Uterus (tissue), 4 donors: Measurements from ENCODE around the gene BEND4. TPM values are rescaled to one million over a fixed set of nuclear protein-coding genes. Genes with fewer than 3 reads are reported as not detected.

Experiments used
- DNase-seq, 2 donors: peaks; one replicate each; pipeline ENCODE4 v3.0.0-alpha.2; 2019 to 2020
- H3K27ac ChIP-seq, 2 donors: fragments of 200-600 bp; sonication (generic); 1 replicate in 1 of 2; 2 replicates in 1 of 2; pipeline ENCODE4 v1.5.1; 2016 to 2018
- H3K27me3 ChIP-seq, 2 donors: fragments of 200-600 bp; sonication (generic); one replicate each; pipeline ENCODE4 v1.5.1; 2018 to 2019; ENCODE audit warnings: control low read depth in 1 of 2
- H3K36me3 ChIP-seq, 2 donors: fragments of 200-600 bp; sonication (generic); one replicate each; pipeline ENCODE4 v1.5.1; 2019; ENCODE audit warnings: control low read depth in 1 of 2
- H3K4me1 ChIP-seq, 2 donors: fragments of 200-600 bp; sonication (generic); one replicate each; pipeline ENCODE4 v1.5.1; 2018 to 2019; ENCODE audit warnings: control low read depth in 1 of 2
- H3K4me3 ChIP-seq, 2 donors: fragments of 200-600 bp; sonication (generic); 1 replicate in 1 of 2; 2 replicates in 1 of 2; pipeline ENCODE4 v1.5.1; 2018 to 2019; ENCODE audit warnings: mild to moderate bottlenecking in 1 of 2
- H3K9me3 ChIP-seq, 2 donors: fragments of 200-600 bp; sonication (generic); one replicate each; pipeline ENCODE4 v1.5.1; 2019; ENCODE audit warnings: control low read depth in 1 of 2
- CTCF ChIP-seq, 4 experiments: fragments of 200-600 bp in 2 of 4; fragments of 450-650 bp in 2 of 4; sonication (generic) in 2 of 4; IDR thresholded peaks; one replicate each; pipeline ENCODE4 v1.5.1; 2016 to 2019; ENCODE audit warnings: antibody characterized with exemption in 4 of 4, mild to moderate bottlenecking in 2 of 4, moderate library complexity in 1 of 4
- POLR2A ChIP-seq, 2 donors: fragments of 450-650 bp; IDR thresholded peaks; one replicate each; pipeline ENCODE4 v1.6.1; 2016; ENCODE audit warnings: antibody characterized with exemption in 2 of 2, mild to moderate bottlenecking in 1 of 2, moderate library complexity in 1 of 2
- intact Hi-C: fragments of 100-400 bp; cut with DNase I; formaldehyde crosslinking; loops from one replicate; pipeline ENCODE4 v1.15.1; 2023; ENCODE audit warnings: low total_unique reads
- total RNA-seq, 4 donors: library from RNA; depleted of rRNA in 3 of 4; stranded (reverse); fragments of >200 nt in 3 of 4; gene quantifications; one replicate each; pipeline versions ENCODE4 v1.1.0 to v1.2.4, GENCODE V29; 2014 to 2023
- donor health status: DM: yes; HTN: yes; CAD: no.

The BEND4 gene
- total RNA-seq, 4 donors from 2014 or later, result 0.14 to 13.8 (median 0.65) TPM

- Histone ChIP-seq H3K27ac (no peak overlapping the region), H3K27me3 (no peaks in the 10 kb centered on the region), H3K4me3 (no peak overlapping the region), H3K9me3 (no peaks in the 10 kb centered on the region), H3K4me1 (no peaks in the 10 kb centered on the region), H3K36me3 (no peaks in the 10 kb centered on the region)
- DNase-seq, result no peak
- TF ChIP-seq POLR2A (IDR thresholded peaks at IDR 0.05) (no peak), CTCF (IDR thresholded peaks at IDR 0.05) (no peak)
- intact Hi-C loops, result no loop called here
Observed at GRCh38 chr4:42132099-42132498, 20.4 kb downstream of the BEND4 start.

GRCh38 chr4:42123071-42123644 is 29.3 kb downstream of the BEND4 start:
- H3K4me1 ChIP-seq, result no peaks in the 10 kb centered on the region

GRCh38 chr4:42122237-42122636 is 30.2 kb downstream of the BEND4 start:
- no peak overlapping the region for H3K27ac ChIP-seq
- no peaks in the 10 kb centered on the region for H3K4me1 ChIP-seq
- no peaks in the 10 kb centered on the region for H3K27me3 ChIP-seq
- TF ChIP-seq CTCF (IDR thresholded peaks at IDR 0.05), result no peak
- no peak for TF ChIP-seq POLR2A (IDR thresholded peaks at IDR 0.05)
- DNase-seq, result no peak
- H3K4me3 ChIP-seq, result no peak overlapping the region
- H3K36me3 ChIP-seq, result no peaks in the 10 kb centered on the region
- no peaks in the 10 kb centered on the region for H3K9me3 ChIP-seq
- intact Hi-C loops, result no loop called here

More at GRCh38 chr4:42123071-42123644, 29.3 kb downstream of the BEND4 start:
- no peaks in the 10 kb centered on the region for H3K9me3 ChIP-seq
- H3K27ac ChIP-seq, result no peak overlapping the region
- H3K4me3 ChIP-seq, result no peak overlapping the region
- intact Hi-C loops, result no loop called here
- no peak for DNase-seq
- no peak for TF ChIP-seq CTCF (IDR thresholded peaks at IDR 0.05)
- TF ChIP-seq POLR2A (IDR thresholded peaks at IDR 0.05), result no peak
- H3K27me3 ChIP-seq, result no peaks in the 10 kb centered on the region
- no peaks in the 10 kb centered on the region for H3K36me3 ChIP-seq

- no peak for DNase-seq
- no peaks in the 10 kb centered on the region for H3K27me3 ChIP-seq
- no peak for TF ChIP-seq CTCF (IDR thresholded peaks at IDR 0.05)
- H3K27ac ChIP-seq, result no peak overlapping the region
- no peaks in the 10 kb centered on the region for H3K4me1 ChIP-seq
- H3K4me3 ChIP-seq, result no peak overlapping the region
- intact Hi-C loops, result no loop called here
- H3K9me3 ChIP-seq, result no peaks in the 10 kb centered on the region
- H3K36me3 ChIP-seq, result no peaks in the 10 kb centered on the region
Observed at GRCh38 chr4:42119886-42120285, 32.6 kb downstream of the BEND4 start.

- Histone ChIP-seq H3K27ac (no peak overlapping the region), H3K9me3 (no peaks in the 10 kb centered on the region), H3K4me1 (no peaks in the 10 kb centered on the region), H3K27me3 (no peaks in the 10 kb centered on the region), H3K36me3 (no peaks in the 10 kb centered on the region), H3K4me3 (no peak overlapping the region)
- intact Hi-C loops, result no loop called here
- no peak for TF ChIP-seq CTCF (IDR thresholded peaks at IDR 0.05)
- TF ChIP-seq POLR2A (IDR thresholded peaks at IDR 0.05), result no peak
- DNase-seq, result no peak
Observed at GRCh38 chr4:42112846-42113245, 39.6 kb downstream of the BEND4 start.
